ENCODE data around the gene FZD10.

The FZD10 gene

DNA sequence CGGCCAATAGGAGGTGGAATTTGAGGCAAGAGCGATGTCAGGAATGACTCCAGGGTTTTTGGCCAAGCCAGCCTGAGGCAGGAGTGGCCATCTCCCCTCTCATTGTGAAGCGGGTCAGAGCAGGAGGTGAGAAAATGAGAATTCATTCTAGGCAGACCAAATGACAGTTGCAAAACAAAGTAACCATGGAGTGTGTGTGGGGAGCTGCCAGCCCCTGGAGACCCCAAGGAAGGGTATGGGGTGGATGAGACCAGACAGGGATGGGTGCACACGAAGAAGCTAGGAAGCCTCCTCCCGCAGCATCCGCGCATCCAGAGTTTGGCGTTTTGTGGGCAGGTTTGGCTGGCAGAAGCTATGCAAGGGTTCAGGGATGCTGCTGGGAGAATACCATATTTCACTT is 38.8 kb downstream of the FZD10 start:
- no peak for DNase-seq (ENCODE audit: low read depth)
- TF ChIP-seq CTCF (IDR thresholded peaks at IDR 0.05; ENCODE audit: control insufficient read depth, insufficient read depth, low read depth, low read length, missing control alignments) = no peak
- no peak overlapping the region for H3K4me3 ChIP-seq (ENCODE audit: control insufficient read depth, low read depth, low read length)

DNA sequence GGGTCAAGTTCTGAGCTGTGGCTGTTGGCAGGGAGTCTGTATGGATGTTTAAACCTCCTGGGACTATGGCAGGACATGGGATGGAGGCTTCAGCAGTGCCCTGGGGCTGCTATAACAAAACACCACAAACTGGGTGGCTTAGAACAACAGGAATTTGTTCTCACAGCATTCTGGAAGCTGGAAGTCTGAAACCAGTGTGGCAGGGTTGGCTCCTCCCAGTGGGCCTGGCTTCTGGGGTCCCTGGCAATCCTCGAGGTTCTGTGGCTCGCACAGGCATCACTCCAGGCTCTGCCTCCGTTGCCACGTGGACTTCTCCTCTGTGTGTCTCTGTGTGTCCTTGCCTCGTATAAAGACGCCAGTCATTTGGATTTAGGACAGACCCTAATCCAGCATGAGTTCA is 39.9 kb downstream of the FZD10 start:
- no peak overlapping the region for H3K4me3 ChIP-seq (ENCODE audit: control insufficient read depth, low read depth, low read length)
- no peak for TF ChIP-seq CTCF (IDR thresholded peaks at IDR 0.05; ENCODE audit: control insufficient read depth, insufficient read depth, low read depth, low read length, missing control alignments)
- no peak for DNase-seq (ENCODE audit: low read depth)

GRCh38 chr12:130203151-130203550 is 40.9 kb downstream of the FZD10 start:
- DNase-seq (ENCODE audit: low read depth) = no peak
- TF ChIP-seq CTCF (IDR thresholded peaks at IDR 0.05; ENCODE audit: control insufficient read depth, insufficient read depth, low read depth, low read length, missing control alignments) = no peak
- no peak overlapping the region for H3K4me3 ChIP-seq (ENCODE audit: control insufficient read depth, low read depth, low read length)

DNA sequence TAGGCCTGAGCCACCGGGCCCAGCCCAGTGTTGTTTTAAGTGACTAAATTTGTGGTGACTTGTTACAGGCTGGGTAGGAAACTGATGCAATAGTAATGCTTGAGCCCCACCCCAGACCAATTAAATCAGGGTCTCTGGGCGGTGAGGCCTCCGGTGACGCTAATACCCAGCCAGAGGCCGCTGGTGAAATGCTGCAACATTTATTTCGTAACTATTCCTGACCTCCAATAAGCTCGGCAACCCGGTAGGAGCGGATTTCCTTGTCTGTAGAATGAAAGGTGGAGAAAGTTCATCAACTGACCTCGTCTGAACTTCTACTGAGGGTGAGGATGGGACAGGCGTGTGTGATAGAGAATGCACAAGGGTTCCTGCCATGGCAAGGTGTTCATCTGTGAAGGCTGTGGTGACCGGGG is 42.3 kb downstream of the FZD10 start:
- no peak overlapping the region for H3K4me3 ChIP-seq (ENCODE audit: control insufficient read depth, low read depth, low read length)
- no peak for DNase-seq (ENCODE audit: low read depth)
- no peak for TF ChIP-seq CTCF (IDR thresholded peaks at IDR 0.05; ENCODE audit: control insufficient read depth, insufficient read depth, low read depth, low read length, missing control alignments)

DNA sequence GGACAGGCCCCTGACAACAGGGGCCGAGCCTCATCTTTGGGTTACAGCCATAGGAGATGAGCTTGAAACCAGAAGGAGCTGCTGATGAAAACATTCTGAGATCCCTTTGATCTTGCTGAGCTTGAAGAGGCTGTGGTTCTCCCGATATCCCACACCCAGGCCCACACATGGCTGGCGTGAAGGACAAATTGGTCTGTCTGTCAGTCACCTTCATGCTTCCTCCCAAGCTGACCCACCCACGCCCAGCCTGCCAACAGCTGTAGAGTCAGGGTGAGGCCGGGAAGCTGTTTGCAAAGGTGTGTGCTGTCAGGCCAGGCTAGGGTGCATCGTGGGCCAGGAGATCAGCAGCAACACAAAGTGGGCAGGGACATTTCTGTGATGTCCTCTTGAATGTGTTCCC is 43.2 kb downstream of the FZD10 start:
- DNase-seq (ENCODE audit: low read depth) = no peak
- TF ChIP-seq CTCF (IDR thresholded peaks at IDR 0.05; ENCODE audit: control insufficient read depth, insufficient read depth, low read depth, low read length, missing control alignments) = no peak
- H3K4me3 ChIP-seq (ENCODE audit: control insufficient read depth, low read depth, low read length) = no peak overlapping the region

- TF ChIP-seq CTCF (IDR thresholded peaks at IDR 0.05; ENCODE audit: control insufficient read depth, insufficient read depth, low read depth, low read length, missing control alignments) = no peak
- no peak for DNase-seq (ENCODE audit: low read depth)
- no peak overlapping the region for H3K4me3 ChIP-seq (ENCODE audit: control insufficient read depth, low read depth, low read length)
Observed at GRCh38 chr12:130212384-130212989, 50.2 kb downstream of the FZD10 start.

- no peak for TF ChIP-seq CTCF (IDR thresholded peaks at IDR 0.05; ENCODE audit: control insufficient read depth, insufficient read depth, low read depth, low read length, missing control alignments)
- no peak overlapping the region for H3K4me3 ChIP-seq (ENCODE audit: control insufficient read depth, low read depth, low read length)
- no peak for DNase-seq (ENCODE audit: low read depth)
Observed at GRCh38 chr12:130213249-130213648, 51.0 kb downstream of the FZD10 start.
